ENCODE data around the gene SUCNR1. TPM values are rescaled to one million over a fixed set of nuclear protein-coding genes. Genes with fewer than 3 reads are reported as not detected.

The SUCNR1 gene
- total RNA-seq, 1 experiment from 2014 or later: not detected

DNA sequence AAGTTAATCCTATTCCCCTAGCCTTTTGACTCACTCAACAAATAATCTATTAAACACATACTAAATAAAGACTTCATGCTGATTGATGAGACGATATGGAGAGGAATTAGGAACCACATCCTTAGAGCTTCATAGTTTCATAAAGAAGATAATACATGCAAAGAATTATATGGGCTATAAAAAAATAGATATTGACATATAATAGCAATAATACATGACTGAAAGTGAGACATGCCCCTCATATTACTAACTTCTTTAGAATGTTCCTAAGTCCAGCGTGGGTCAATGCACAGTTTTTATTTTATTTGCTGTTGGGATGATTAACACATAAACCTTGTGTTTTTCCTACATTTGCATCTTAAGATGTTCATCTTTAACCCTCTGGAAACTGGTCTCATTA, 32.2 kb downstream of the SUCNR1 start:
- Mint-ChIP-seq H3K27ac (no peak overlapping the region), H3K4me1 (peaks cover 20% of the 10 kb centered on the region), H3K36me3 (no peaks in the 10 kb centered on the region), H3K27me3 (ENCODE audit: low read depth) (no peaks in the 10 kb centered on the region), H3K4me3 (no peak overlapping the region), H3K9me3 (no peaks in the 10 kb centered on the region)
- ATAC-seq (no peak), DNase-seq (ENCODE audit: low spot score) (no peak)
- ChIA-PET POLR2A (no interaction called here), CTCF (no interaction called here)
- TF ChIP-seq, protein P1, sequence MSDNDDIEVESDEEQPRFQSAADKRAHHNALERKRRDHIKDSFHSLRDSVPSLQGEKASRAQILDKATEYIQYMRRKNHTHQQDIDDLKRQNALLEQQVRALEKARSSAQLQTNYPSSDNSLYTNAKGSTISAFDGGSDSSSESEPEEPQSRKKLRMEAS (CRISPR knock-in tag; IDR thresholded peaks at IDR 0.05): no peak
- TF ChIP-seq, protein P2, sequence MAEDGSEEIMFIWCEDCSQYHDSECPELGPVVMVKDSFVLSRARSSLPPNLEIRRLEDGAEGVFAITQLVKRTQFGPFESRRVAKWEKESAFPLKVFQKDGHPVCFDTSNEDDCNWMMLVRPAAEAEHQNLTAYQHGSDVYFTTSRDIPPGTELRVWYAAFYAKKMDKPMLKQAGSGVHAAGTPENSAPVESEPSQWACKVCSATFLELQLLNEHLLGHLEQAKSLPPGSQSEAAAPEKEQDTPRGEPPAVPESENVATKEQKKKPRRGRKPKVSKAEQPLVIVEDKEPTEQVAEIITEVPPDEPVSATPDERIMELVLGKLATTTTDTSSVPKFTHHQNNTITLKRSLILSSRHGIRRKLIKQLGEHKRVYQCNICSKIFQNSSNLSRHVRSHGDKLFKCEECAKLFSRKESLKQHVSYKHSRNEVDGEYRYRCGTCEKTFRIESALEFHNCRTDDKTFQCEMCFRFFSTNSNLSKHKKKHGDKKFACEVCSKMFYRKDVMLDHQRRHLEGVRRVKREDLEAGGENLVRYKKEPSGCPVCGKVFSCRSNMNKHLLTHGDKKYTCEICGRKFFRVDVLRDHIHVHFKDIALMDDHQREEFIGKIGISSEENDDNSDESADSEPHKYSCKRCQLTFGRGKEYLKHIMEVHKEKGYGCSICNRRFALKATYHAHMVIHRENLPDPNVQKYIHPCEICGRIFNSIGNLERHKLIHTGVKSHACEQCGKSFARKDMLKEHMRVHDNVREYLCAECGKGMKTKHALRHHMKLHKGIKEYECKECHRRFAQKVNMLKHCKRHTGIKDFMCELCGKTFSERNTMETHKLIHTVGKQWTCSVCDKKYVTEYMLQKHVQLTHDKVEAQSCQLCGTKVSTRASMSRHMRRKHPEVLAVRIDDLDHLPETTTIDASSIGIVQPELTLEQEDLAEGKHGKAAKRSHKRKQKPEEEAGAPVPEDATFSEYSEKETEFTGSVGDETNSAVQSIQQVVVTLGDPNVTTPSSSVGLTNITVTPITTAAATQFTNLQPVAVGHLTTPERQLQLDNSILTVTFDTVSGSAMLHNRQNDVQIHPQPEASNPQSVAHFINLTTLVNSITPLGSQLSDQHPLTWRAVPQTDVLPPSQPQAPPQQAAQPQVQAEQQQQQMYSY (CRISPR knock-in tag; IDR thresholded peaks at IDR 0.05): no peak

DNA sequence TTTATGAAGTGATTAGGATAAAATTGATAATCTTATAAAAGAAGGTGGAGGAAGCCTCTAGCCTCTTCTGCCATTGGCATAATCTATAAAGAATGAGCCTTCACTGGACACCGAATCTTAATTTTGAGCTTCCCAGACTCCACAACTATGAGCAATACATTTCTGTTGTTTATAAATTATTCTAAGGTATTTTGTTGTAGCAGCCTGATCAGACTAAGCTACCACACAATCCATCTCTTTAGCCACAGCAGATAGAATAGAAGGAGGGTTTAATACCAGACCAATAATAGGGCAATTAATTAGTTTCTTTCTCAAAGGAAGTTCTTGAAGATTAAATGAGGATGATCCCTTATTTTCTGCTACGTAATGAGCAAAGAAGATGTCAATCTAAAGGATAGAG, 33.3 kb downstream of the SUCNR1 start:
- POLR2A ChIA-PET: no interaction called here
- peaks cover 10% of the 10 kb centered on the region for H3K9me3 Mint-ChIP-seq
- peaks cover 18% of the 10 kb centered on the region for H3K4me1 Mint-ChIP-seq
- H3K36me3 Mint-ChIP-seq: no peaks in the 10 kb centered on the region
- ATAC-seq: no peak
- DNase-seq (ENCODE audit: low spot score): no peak
- H3K4me3 Mint-ChIP-seq: no peak overlapping the region
- no peak overlapping the region for H3K27ac Mint-ChIP-seq
- TF ChIP-seq GRHL2 (CRISPR knock-in tag; IDR thresholded peaks at IDR 0.05; ENCODE audit: insufficient replicate concordance, severe bottlenecking): no peak
- TF ChIP-seq ZNF317 (CRISPR knock-in tag; IDR thresholded peaks at IDR 0.05; ENCODE audit: borderline replicate concordance, low read depth): no peak
- no peak for TF ChIP-seq NFATC4 (CRISPR knock-in tag; IDR thresholded peaks at IDR 0.05)
- no peak for TF ChIP-seq ZNF138 (CRISPR knock-in tag; conservative IDR thresholded peaks at IDR 0.05)
- TF ChIP-seq, protein P3, sequence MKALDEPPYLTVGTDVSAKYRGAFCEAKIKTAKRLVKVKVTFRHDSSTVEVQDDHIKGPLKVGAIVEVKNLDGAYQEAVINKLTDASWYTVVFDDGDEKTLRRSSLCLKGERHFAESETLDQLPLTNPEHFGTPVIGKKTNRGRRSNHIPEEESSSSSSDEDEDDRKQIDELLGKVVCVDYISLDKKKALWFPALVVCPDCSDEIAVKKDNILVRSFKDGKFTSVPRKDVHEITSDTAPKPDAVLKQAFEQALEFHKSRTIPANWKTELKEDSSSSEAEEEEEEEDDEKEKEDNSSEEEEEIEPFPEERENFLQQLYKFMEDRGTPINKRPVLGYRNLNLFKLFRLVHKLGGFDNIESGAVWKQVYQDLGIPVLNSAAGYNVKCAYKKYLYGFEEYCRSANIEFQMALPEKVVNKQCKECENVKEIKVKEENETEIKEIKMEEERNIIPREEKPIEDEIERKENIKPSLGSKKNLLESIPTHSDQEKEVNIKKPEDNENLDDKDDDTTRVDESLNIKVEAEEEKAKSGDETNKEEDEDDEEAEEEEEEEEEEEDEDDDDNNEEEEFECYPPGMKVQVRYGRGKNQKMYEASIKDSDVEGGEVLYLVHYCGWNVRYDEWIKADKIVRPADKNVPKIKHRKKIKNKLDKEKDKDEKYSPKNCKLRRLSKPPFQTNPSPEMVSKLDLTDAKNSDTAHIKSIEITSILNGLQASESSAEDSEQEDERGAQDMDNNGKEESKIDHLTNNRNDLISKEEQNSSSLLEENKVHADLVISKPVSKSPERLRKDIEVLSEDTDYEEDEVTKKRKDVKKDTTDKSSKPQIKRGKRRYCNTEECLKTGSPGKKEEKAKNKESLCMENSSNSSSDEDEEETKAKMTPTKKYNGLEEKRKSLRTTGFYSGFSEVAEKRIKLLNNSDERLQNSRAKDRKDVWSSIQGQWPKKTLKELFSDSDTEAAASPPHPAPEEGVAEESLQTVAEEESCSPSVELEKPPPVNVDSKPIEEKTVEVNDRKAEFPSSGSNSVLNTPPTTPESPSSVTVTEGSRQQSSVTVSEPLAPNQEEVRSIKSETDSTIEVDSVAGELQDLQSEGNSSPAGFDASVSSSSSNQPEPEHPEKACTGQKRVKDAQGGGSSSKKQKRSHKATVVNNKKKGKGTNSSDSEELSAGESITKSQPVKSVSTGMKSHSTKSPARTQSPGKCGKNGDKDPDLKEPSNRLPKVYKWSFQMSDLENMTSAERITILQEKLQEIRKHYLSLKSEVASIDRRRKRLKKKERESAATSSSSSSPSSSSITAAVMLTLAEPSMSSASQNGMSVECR (CRISPR knock-in tag; IDR thresholded peaks at IDR 0.05; ENCODE audit: borderline replicate concordance): no peak
- no peak for TF ChIP-seq RELA (CRISPR knock-in tag; IDR thresholded peaks at IDR 0.05; ENCODE audit: borderline replicate concordance)
- no peaks in the 10 kb centered on the region for H3K27me3 Mint-ChIP-seq (ENCODE audit: low read depth)
- CTCF ChIA-PET: no interaction called here

DNA sequence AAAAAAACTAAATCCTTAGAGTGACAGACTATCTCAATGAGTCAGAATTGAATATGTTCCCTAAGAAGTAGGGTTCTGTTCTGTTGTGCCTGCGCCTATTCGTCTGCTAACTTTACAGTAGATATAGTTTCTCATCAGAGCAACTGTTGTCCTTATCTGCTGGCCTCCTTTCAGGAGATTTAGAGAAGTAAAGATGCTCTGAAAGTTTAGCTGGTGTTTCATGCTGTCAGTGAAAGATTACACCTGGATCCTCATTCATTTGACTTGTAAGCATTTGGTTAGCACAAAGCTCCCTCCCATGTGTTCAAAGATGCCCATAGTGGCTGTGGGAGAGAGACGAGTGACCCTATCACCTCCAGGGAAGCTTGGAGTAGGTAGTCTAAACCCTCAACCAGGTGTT, 35.0 kb downstream of the SUCNR1 start:
- H3K27ac Mint-ChIP-seq: no peak overlapping the region
- H3K27me3 Mint-ChIP-seq (ENCODE audit: low read depth): no peaks in the 10 kb centered on the region
- ChIA-PET CTCF (no interaction called here), POLR2A (no interaction called here)
- TF ChIP-seq, protein P4, sequence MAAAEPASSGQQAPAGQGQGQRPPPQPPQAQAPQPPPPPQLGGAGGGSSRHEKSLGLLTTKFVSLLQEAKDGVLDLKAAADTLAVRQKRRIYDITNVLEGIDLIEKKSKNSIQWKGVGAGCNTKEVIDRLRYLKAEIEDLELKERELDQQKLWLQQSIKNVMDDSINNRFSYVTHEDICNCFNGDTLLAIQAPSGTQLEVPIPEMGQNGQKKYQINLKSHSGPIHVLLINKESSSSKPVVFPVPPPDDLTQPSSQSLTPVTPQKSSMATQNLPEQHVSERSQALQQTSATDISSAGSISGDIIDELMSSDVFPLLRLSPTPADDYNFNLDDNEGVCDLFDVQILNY (CRISPR knock-in tag; IDR thresholded peaks at IDR 0.05): no peak
- no peak for TF ChIP-seq NFE2L1 (CRISPR knock-in tag; IDR thresholded peaks at IDR 0.05)
- no peak for TF ChIP-seq ELF4 (CRISPR knock-in tag; IDR thresholded peaks at IDR 0.05; ENCODE audit: low read depth)
- no peak for TF ChIP-seq RELA (CRISPR knock-in tag; IDR thresholded peaks at IDR 0.05; ENCODE audit: borderline replicate concordance)
- no peak for TF ChIP-seq ZNF317 (CRISPR knock-in tag; IDR thresholded peaks at IDR 0.05; ENCODE audit: borderline replicate concordance, low read depth)
- TF ChIP-seq GRHL2 (CRISPR knock-in tag; IDR thresholded peaks at IDR 0.05; ENCODE audit: insufficient replicate concordance, severe bottlenecking): no peak
- no peak for TF ChIP-seq NFATC4 (CRISPR knock-in tag; IDR thresholded peaks at IDR 0.05)
- TF ChIP-seq ZNF121 (CRISPR knock-in tag; IDR thresholded peaks at IDR 0.05): no peak
- TF ChIP-seq ZNF263 (CRISPR knock-in tag; IDR thresholded peaks at IDR 0.05; ENCODE audit: low read depth): no peak
- TF ChIP-seq, protein P5, sequence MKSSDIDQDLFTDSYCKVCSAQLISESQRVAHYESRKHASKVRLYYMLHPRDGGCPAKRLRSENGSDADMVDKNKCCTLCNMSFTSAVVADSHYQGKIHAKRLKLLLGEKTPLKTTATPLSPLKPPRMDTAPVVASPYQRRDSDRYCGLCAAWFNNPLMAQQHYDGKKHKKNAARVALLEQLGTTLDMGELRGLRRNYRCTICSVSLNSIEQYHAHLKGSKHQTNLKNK (CRISPR knock-in tag; IDR thresholded peaks at IDR 0.05): no peak
- no peak for TF ChIP-seq FOXK1 (CRISPR knock-in tag; IDR thresholded peaks at IDR 0.05)
- TF ChIP-seq JUN (CRISPR knock-in tag; IDR thresholded peaks at IDR 0.05): no peak
- TF ChIP-seq, protein P6, sequence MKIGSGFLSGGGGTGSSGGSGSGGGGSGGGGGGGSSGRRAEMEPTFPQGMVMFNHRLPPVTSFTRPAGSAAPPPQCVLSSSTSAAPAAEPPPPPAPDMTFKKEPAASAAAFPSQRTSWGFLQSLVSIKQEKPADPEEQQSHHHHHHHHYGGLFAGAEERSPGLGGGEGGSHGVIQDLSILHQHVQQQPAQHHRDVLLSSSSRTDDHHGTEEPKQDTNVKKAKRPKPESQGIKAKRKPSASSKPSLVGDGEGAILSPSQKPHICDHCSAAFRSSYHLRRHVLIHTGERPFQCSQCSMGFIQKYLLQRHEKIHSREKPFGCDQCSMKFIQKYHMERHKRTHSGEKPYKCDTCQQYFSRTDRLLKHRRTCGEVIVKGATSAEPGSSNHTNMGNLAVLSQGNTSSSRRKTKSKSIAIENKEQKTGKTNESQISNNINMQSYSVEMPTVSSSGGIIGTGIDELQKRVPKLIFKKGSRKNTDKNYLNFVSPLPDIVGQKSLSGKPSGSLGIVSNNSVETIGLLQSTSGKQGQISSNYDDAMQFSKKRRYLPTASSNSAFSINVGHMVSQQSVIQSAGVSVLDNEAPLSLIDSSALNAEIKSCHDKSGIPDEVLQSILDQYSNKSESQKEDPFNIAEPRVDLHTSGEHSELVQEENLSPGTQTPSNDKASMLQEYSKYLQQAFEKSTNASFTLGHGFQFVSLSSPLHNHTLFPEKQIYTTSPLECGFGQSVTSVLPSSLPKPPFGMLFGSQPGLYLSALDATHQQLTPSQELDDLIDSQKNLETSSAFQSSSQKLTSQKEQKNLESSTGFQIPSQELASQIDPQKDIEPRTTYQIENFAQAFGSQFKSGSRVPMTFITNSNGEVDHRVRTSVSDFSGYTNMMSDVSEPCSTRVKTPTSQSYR (CRISPR knock-in tag; IDR thresholded peaks at IDR 0.05): no peak
- no peak for TF ChIP-seq GABPB1 (CRISPR knock-in tag; IDR thresholded peaks at IDR 0.05)
- TF ChIP-seq MYBL2 (CRISPR knock-in tag; IDR thresholded peaks at IDR 0.05): no peak
- TF ChIP-seq TEAD1 (CRISPR knock-in tag; IDR thresholded peaks at IDR 0.05): no peak
- no peak for ATAC-seq
- peaks cover 15% of the 10 kb centered on the region for H3K9me3 Mint-ChIP-seq
- peaks cover 13% of the 10 kb centered on the region for H3K4me1 Mint-ChIP-seq
- H3K4me3 Mint-ChIP-seq: no peak overlapping the region
- no peak for DNase-seq (ENCODE audit: low spot score)
- no peaks in the 10 kb centered on the region for H3K36me3 Mint-ChIP-seq
